ENCODE measurements around the gene CSNK1A1L. TPM values are rescaled to one million over a fixed set of nuclear protein-coding genes. Genes with fewer than 3 reads are reported as not detected.
A peak's percentile ranks its signal among the peaks of the same experiment; 100 is the strongest.

Gene CSNK1A1L
- polyA plus RNA-seq (ENCODE audit: low read depth in 6 of 6), result not detected

DNA sequence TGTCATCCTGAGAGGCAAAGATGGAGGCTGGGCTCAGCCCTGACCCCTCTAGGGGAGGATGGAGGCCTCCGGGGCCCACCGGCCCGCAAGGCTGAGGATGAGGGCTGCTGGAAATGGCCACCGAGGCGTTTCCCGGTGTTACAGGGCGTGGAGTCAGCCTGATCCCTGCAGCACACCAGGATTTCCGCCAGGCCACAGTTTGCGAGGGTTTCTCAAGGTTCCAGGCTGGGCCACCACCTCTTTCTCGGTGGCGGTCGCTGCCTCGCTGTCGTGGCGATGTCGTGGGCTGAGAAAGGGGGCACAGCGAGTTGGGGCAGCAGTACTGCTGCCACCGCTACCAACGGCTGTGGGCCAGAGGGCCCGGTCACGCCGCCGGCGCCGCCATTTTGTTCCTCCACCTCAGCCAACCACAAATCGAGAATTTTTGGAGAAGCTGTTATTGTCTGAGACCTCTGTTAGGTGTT lies at the start of gene CSNK1A1L:
Gene CSNK1A1L (minus strand): TSS at position 414 of the 464 bp plus-strand sequence. CDS start 408 bp downstream, at position 6.
- Mint-ChIP-seq H3K4me3 (no peak within 1 kb of the TSS), H3K27ac (peak within 1 kb of the TSS in 1 of 6 donors; percentile 65), H3K9me3 (peaks cover 0 to 2% (median 0%) of the 10 kb centered on the region in 7 donors), H3K4me1 (no peaks in the 10 kb centered on the region), H3K27me3 (peaks cover 3 to 25% (median 11%) of the 10 kb centered on the region in 3 donors), H3K36me3 (no peaks in the 10 kb centered on the region)
- ATAC-seq (ENCODE audit: low read depth in 2 of 2) (no peak), DNase-seq (no peak)

- Mint-ChIP-seq H3K4me3 (no peak overlapping the region), H3K36me3 (no peaks in the 10 kb centered on the region), H3K27me3 (no peaks in the 10 kb centered on the region), H3K27ac (no peak overlapping the region), H3K4me1 (no peaks in the 10 kb centered on the region), H3K9me3 (peaks cover 0 to 5% (median 3%) of the 10 kb centered on the region in 7 donors)
- ATAC-seq (ENCODE audit: low read depth in 2 of 2), result no peak
- DNase-seq, result no peak
Observed at GRCh38 chr13:37149380-37149779, 43.9 kb upstream of the CSNK1A1L start.

- Mint-ChIP-seq H3K27ac (no peak overlapping the region), H3K4me1 (no peaks in the 10 kb centered on the region), H3K4me3 (no peak overlapping the region), H3K9me3 (peaks cover 0 to 5% (median 3%) of the 10 kb centered on the region in 7 donors), H3K36me3 (no peaks in the 10 kb centered on the region), H3K27me3 (no peaks in the 10 kb centered on the region)
- DNase-seq (no peak), ATAC-seq (ENCODE audit: low read depth in 2 of 2) (no peak)
Observed at GRCh38 chr13:37148501-37148900, 43.0 kb upstream of the CSNK1A1L start.

DNA sequence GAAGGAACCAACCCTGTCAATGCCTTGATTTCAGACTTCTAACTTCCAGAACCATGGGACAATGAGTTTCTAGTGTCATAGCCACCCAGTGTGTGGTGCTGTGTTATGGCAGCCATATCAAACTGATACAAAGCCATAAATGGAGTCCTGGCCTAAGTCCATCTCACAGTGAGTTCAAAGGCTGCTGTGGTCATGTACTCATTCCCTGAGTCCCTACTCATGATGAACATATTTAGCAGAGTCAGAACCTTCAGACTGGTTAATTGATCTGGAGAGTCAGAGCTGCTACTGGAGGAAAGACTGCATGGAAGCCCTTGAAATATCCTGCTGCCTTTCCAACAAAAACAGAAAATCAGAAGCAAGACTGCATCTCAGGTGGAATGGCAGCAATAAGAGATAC lies 39.2 kb upstream of the CSNK1A1L start:
- Mint-ChIP-seq H3K4me1 (no peaks in the 10 kb centered on the region), H3K36me3 (no peaks in the 10 kb centered on the region), H3K4me3 (no peak overlapping the region), H3K27me3 (no peaks in the 10 kb centered on the region), H3K27ac (no peak overlapping the region), H3K9me3 (peaks cover 0 to 7% (median 4%) of the 10 kb centered on the region in 7 donors)
- ATAC-seq (ENCODE audit: low read depth in 2 of 2), result no peak
- no peak for DNase-seq

DNA sequence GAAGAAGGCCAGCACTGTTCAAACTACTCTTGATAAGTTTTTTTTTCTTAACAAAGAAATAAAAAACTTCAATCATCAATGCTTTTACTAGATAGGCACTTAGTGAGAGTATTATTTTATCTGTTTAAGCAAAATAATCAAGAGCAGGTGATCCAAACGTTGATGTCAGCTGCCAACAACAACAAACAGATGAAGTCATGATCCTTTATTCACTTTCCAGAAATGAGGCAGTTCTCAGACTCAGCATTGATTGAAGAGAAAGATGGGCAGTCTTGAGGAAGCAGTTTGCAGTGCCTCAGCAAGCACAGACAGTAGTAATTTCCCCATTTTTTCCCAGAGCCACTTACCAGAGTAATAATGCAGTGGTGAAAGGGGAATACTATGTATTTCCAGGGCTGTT lies 38.4 kb upstream of the CSNK1A1L start:
- DNase-seq (no peak), ATAC-seq (ENCODE audit: low read depth in 2 of 2) (no peak)
- Mint-ChIP-seq H3K4me1 (no peaks in the 10 kb centered on the region), H3K9me3 (peaks cover 0 to 7% (median 4%) of the 10 kb centered on the region in 7 donors), H3K27me3 (peaks cover 0 to 2% (median 0%) of the 10 kb centered on the region in 3 donors), H3K27ac (no peak overlapping the region), H3K4me3 (no peak overlapping the region), H3K36me3 (no peaks in the 10 kb centered on the region)

GRCh38 chr13:37142877-37143276 lies 37.4 kb upstream of the CSNK1A1L start:
- no peaks in the 10 kb centered on the region for H3K36me3 Mint-ChIP-seq
- DNase-seq, result no peak
- ATAC-seq (ENCODE audit: low read depth in 2 of 2), result no peak
- H3K4me1 Mint-ChIP-seq, result no peaks in the 10 kb centered on the region
- H3K27ac Mint-ChIP-seq, result no peak overlapping the region
- H3K9me3 Mint-ChIP-seq, result peaks cover 0 to 7% (median 4%) of the 10 kb centered on the region in 7 donors
- H3K4me3 Mint-ChIP-seq, result no peak overlapping the region
- peaks cover 0 to 4% (median 0%) of the 10 kb centered on the region in 3 donors for H3K27me3 Mint-ChIP-seq

GRCh38 chr13:37141011-37141410 lies 35.5 kb upstream of the CSNK1A1L start:
- DNase-seq (no peak), ATAC-seq (ENCODE audit: low read depth in 2 of 2) (no peak)
- Mint-ChIP-seq H3K4me1 (no peaks in the 10 kb centered on the region), H3K27ac (no peak overlapping the region), H3K9me3 (peaks cover 0 to 7% (median 0%) of the 10 kb centered on the region in 7 donors), H3K36me3 (no peaks in the 10 kb centered on the region), H3K27me3 (peaks cover 0 to 4% (median 0%) of the 10 kb centered on the region in 3 donors), H3K4me3 (no peak overlapping the region)

GRCh38 chr13:37139356-37139755 lies 33.9 kb upstream of the CSNK1A1L start:
- DNase-seq (no peak), ATAC-seq (ENCODE audit: low read depth in 2 of 2) (no peak)
- no peaks in the 10 kb centered on the region for H3K36me3 Mint-ChIP-seq
- no peak overlapping the region for H3K4me3 Mint-ChIP-seq
- peaks cover 0 to 7% (median 0%) of the 10 kb centered on the region in 7 donors for H3K9me3 Mint-ChIP-seq
- no peaks in the 10 kb centered on the region for H3K4me1 Mint-ChIP-seq
- no peak overlapping the region for H3K27ac Mint-ChIP-seq
- peaks cover 0 to 5% (median 4%) of the 10 kb centered on the region in 3 donors for H3K27me3 Mint-ChIP-seq

GRCh38 chr13:37138926-37139325 lies 33.5 kb upstream of the CSNK1A1L start:
- Mint-ChIP-seq H3K4me1 (no peaks in the 10 kb centered on the region), H3K36me3 (no peaks in the 10 kb centered on the region), H3K4me3 (no peak overlapping the region), H3K9me3 (peaks cover 0 to 7% (median 0%) of the 10 kb centered on the region in 7 donors), H3K27ac (no peak overlapping the region), H3K27me3 (peaks cover 0 to 5% (median 4%) of the 10 kb centered on the region in 3 donors)
- no peak for ATAC-seq (ENCODE audit: low read depth in 2 of 2)
- DNase-seq, result no peak

- Mint-ChIP-seq H3K27me3 (peaks cover 0 to 5% (median 4%) of the 10 kb centered on the region in 3 donors), H3K36me3 (no peaks in the 10 kb centered on the region), H3K27ac (no peak overlapping the region), H3K4me1 (no peaks in the 10 kb centered on the region), H3K9me3 (peaks cover 0 to 7% (median 0%) of the 10 kb centered on the region in 7 donors), H3K4me3 (no peak overlapping the region)
- ATAC-seq (ENCODE audit: low read depth in 2 of 2) (no peak), DNase-seq (no peak)
Observed at GRCh38 chr13:37138169-37138568, 32.7 kb upstream of the CSNK1A1L start.

DNA sequence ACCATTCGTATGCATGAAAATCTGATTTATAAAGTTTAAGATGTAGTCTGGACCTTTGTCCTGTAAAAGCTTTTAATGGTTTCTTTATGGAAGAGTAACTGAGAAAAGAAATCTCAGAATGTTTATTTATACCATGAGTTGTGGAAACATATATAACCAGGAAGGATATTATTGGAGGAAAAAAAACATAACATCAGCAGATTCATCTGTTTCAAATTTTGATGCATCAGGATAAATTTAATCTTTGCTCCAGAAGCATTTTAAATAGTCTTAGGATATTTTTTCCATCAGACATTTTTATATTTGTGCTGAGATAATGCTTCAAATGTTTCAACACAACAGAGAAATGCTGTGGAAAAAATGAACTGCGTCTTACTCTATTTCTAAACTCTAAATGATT lies 31.2 kb upstream of the CSNK1A1L start:
- H3K9me3 Mint-ChIP-seq, result peaks cover 0 to 8% (median 0%) of the 10 kb centered on the region in 7 donors
- ATAC-seq (ENCODE audit: low read depth in 2 of 2) (no peak), DNase-seq (no peak)
- H3K27me3 Mint-ChIP-seq, result peaks cover 0 to 5% (median 4%) of the 10 kb centered on the region in 3 donors
- no peaks in the 10 kb centered on the region for H3K4me1 Mint-ChIP-seq
- no peak overlapping the region for H3K27ac Mint-ChIP-seq
- no peak overlapping the region for H3K4me3 Mint-ChIP-seq
- H3K36me3 Mint-ChIP-seq, result no peaks in the 10 kb centered on the region

DNA sequence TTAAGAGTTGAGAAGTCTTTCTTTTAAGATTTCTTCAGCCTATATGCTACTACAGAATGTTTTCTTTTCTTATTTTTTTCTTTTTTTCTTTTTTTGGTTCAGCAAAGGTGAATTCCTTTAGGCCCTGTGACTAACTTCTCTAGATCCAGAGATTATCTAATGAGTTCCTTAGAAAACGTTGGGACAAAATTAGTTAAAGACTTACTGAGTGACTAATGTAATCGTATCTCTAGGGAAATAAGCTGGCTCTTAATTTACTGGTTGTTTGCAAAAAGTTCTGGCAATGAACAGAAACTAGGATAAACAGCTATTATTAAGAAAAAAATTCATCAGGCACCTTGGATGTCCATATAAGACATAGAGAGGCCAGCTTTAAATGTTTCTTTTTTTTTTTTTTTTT lies 30.7 kb upstream of the CSNK1A1L start:
- ATAC-seq (ENCODE audit: low read depth in 2 of 2) (no peak), DNase-seq (no peak)
- Mint-ChIP-seq H3K27ac (no peak overlapping the region), H3K4me1 (no peaks in the 10 kb centered on the region), H3K9me3 (peaks cover 0 to 12% (median 0%) of the 10 kb centered on the region in 7 donors), H3K4me3 (no peak overlapping the region), H3K36me3 (no peaks in the 10 kb centered on the region), H3K27me3 (peaks cover 0 to 5% (median 4%) of the 10 kb centered on the region in 3 donors)

GRCh38 chr13:37134411-37135041 lies 29.1 kb upstream of the CSNK1A1L start:
- no peaks in the 10 kb centered on the region for H3K4me1 Mint-ChIP-seq
- no peak overlapping the region for H3K4me3 Mint-ChIP-seq
- peaks cover 0 to 5% (median 4%) of the 10 kb centered on the region in 3 donors for H3K27me3 Mint-ChIP-seq
- no peaks in the 10 kb centered on the region for H3K36me3 Mint-ChIP-seq
- no peak overlapping the region for H3K27ac Mint-ChIP-seq
- peaks cover 0 to 13% (median 0%) of the 10 kb centered on the region in 7 donors for H3K9me3 Mint-ChIP-seq
- ATAC-seq (ENCODE audit: low read depth in 2 of 2) (no peak), DNase-seq (no peak)

DNA sequence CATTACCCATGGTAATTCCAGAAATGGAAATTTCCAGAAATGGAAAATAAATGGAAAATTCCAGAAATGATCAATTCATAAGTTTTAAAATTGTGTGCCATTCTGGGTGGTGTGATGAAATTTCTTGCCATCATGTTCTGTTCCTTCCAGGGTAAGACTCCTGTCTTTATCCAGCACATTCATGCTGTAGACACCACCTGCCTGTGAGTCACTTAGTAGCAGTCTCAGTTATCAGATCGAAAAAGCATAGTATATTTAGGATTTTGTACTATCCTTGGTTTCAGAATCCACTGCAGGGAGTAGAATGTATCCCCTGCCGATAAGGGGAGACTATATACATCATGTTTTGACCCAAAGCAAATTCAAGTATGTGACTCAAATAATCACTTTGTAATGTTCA lies 26.7 kb upstream of the CSNK1A1L start:
- Mint-ChIP-seq H3K9me3 (peaks cover 0 to 13% (median 0%) of the 10 kb centered on the region in 7 donors), H3K4me3 (no peak overlapping the region), H3K27ac (no peak overlapping the region), H3K27me3 (peaks cover 0 to 5% (median 3%) of the 10 kb centered on the region in 3 donors), H3K36me3 (no peaks in the 10 kb centered on the region), H3K4me1 (no peaks in the 10 kb centered on the region)
- no peak for DNase-seq
- ATAC-seq (ENCODE audit: low read depth in 2 of 2), result no peak
